ENCODE data around the gene DNM2. TPM values are rescaled to one million over a fixed set of nuclear protein-coding genes. Genes with fewer than 3 reads are reported as not detected.

Gene DNM2
- total and polyA plus RNA-seq, 9 of the 15 experiments (the other 6 are each of a cell fraction or from before 2014, with no cell fraction given) = 2.2 to 161 (median 72.6) TPM

GRCh38 chr19:10836479-10837330 is 118.8 kb downstream of the DNM2 start (continued):
- TF ChIP-seq E2F8 (IDR thresholded peaks at IDR 0.05; ENCODE audit: low read depth, partially characterized antibody) (peak; percentile 93), STAT5A (IDR thresholded peaks at IDR 0.05; ENCODE audit: borderline replicate concordance, low read length) (no peak; the same call in 1 of the 2 replicates), EHMT2 (IDR thresholded peaks at IDR 0.05) (peak; percentile 33; the same call in 1 of the 2 replicates), DNMT1 (IDR thresholded peaks at IDR 0.05) (no peak), ZNF592 (IDR thresholded peaks at IDR 0.05) (peak; percentile 100), ETS1 (conservative IDR thresholded peaks at IDR 0.05; ENCODE audit: control insufficient read depth, low read depth, low read length) (no peak), SUPT5H (IDR thresholded peaks at IDR 0.05) (no peak), EGR1 (conservative IDR thresholded peaks at IDR 0.05) (peak; percentile 11; the same call in 1 of the 2 replicates), ZC3H4 (CRISPR knock-in tag; IDR thresholded peaks at IDR 0.05; ENCODE audit: borderline replicate concordance) (no peak), ZNF561 (CRISPR knock-in tag; conservative IDR thresholded peaks at IDR 0.05) (0 out of 2 replicates have a peak, but pooled peaks have one; percentile 30), MEF2D (tag; conservative IDR thresholded peaks at IDR 0.05; ENCODE audit: low read depth) (peak; percentile 99), ZNF436 (CRISPR knock-in tag; IDR thresholded peaks at IDR 0.05) (no peak), ZNF146 (CRISPR knock-in tag; IDR thresholded peaks at IDR 0.05; ENCODE audit: unreplicated experiment) (peak; percentile 30), IRF1 (CRISPR knock-in tag; IDR thresholded peaks at IDR 0.05; ENCODE audit: borderline replicate concordance) (peak; percentile 96), DMBX1 (CRISPR knock-in tag; IDR thresholded peaks at IDR 0.05; ENCODE audit: borderline replicate concordance) (peak; percentile 97), NFXL1 (CRISPR knock-in tag; IDR thresholded peaks at IDR 0.05) (peak; percentile 63; the same call in 1 of the 2 replicates)
